KG1 (cell line): ENCODE data around the gene EXOSC5.

Experiments used
- DNase-seq: peaks from one replicate; lab custom pipeline; 2025; lab: John Stamatoyannopoulos, UW

Gene EXOSC5

DNA sequence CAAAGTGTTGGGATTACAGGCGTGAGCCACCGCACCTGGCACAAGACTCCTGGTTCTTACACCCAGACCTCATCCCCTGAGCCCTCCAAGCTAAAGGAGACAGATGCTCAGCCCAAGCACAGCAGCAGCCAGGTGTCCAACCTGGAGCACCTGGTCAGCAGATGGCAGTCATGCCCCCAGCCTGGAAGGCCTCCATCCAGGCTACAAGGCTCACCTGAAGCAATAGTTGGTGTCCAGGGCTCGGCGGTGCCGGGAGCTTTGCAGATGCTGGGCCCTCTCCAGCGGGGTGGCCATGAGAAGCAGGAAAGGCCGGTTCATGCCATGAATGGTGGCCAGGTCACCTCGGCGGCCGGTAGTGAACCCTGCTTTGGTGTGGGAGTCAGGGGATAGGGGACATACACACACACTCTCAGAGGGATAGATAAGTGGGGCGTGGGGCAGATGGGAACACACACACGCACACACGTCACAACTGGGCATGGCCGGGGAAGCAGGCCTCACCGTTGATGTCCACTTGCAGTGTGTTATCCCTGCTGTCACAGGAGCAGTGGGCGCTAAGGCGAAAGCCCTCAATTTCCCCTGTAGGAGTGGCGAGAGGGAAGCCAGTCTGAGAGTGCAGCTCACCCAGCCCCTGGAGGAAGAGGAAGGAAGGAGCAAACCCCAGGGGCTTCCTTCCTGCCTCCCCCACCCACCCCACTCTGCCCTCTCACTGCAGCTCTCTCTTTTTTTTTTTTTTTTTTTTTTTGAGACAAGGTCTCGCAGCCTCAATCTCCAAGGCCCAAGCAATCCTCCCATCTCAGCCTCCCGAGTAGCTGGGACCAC lies 55.3 kb downstream of the EXOSC5 start:
- DNase-seq: no peak

DNA sequence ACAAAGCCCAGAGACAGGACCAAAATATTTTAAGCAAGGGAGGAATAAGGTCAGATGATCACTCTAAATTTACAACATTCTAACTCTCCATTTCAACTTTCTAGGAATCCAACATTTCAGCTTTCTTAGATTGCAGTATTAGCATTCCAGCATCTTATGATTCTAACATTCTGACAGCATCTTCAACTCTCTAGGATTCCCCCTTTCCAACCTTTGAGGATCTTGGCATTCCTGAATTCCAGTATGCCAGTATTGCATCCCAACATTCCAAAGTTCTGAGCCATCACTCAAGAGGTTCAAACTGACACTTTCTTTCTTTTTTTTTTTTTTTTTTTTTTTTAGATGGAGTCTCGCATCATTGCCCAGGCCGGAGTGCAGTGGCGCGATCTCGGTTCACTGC lies 57.2 kb downstream of the EXOSC5 start:
- DNase-seq: no peak
